ENCODE results near the gene ING4. TPM values are rescaled to one million over a fixed set of nuclear protein-coding genes. Genes with fewer than 3 reads are reported as not detected.

The ING4 gene
- total RNA-seq, 6 donors from 2014 or later, result 24.3 to 79.6 (median 33.8) TPM

- H3K36me3 ChIP-seq, result no peaks in the 10 kb centered on the region
- TF ChIP-seq EP300 (IDR thresholded peaks at IDR 0.05) (no peak), POLR2A (IDR thresholded peaks at IDR 0.05) (no peak), POLR2AphosphoS5 (IDR thresholded peaks at IDR 0.05) (no peak), CTCF (IDR thresholded peaks at IDR 0.05) (no peak)
- H3K27ac ChIP-seq, result no peak overlapping the region
- DNase-seq, result no peak
- peaks cover 0 to 4% (median 0%) of the 10 kb centered on the region in 4 donors for H3K27me3 ChIP-seq
- H3K9me3 ChIP-seq, result no peaks in the 10 kb centered on the region
- 71 to 77% methylated on average over 4 of the region's 4 CpGs for WGBS, 2 donors
- no peak for ATAC-seq (ENCODE audit: low FRiP score in 2 of 2)
- H3K4me3 ChIP-seq, result no peak overlapping the region
- H3K4me1 ChIP-seq, result peaks cover 10 to 22% (median 14%) of the 10 kb centered on the region in 4 donors
Measured at GRCh38 chr12:6693832-6694355, 31.0 kb upstream of the ING4 start.

- Histone ChIP-seq H3K27me3 (no peaks in the 10 kb centered on the region), H3K4me1 (peaks cover 14 to 27% (median 21%) of the 10 kb centered on the region in 4 donors), H3K4me3 (no peak overlapping the region), H3K27ac (no peak overlapping the region), H3K9me3 (no peaks in the 10 kb centered on the region), H3K36me3 (no peaks in the 10 kb centered on the region)
- WGBS, 2 donors, result 67 to 72% methylated on average over 1 to 2 of the region's 2 CpGs
- ATAC-seq (ENCODE audit: low FRiP score in 2 of 2) (no peak), DNase-seq (no peak)
- TF ChIP-seq POLR2AphosphoS5 (IDR thresholded peaks at IDR 0.05) (no peak), CTCF (IDR thresholded peaks at IDR 0.05) (no peak), EP300 (IDR thresholded peaks at IDR 0.05) (no peak), POLR2A (IDR thresholded peaks at IDR 0.05) (no peak)
Measured at GRCh38 chr12:6692888-6693287, 30.0 kb upstream of the ING4 start.

- no peak for ATAC-seq (ENCODE audit: low FRiP score in 2 of 2)
- TF ChIP-seq EP300 (IDR thresholded peaks at IDR 0.05), result no peak
- no peak for TF ChIP-seq POLR2A (IDR thresholded peaks at IDR 0.05)
- TF ChIP-seq CTCF (IDR thresholded peaks at IDR 0.05), result no peak
- no peak for TF ChIP-seq POLR2AphosphoS5 (IDR thresholded peaks at IDR 0.05)
- H3K27me3 ChIP-seq, result no peaks in the 10 kb centered on the region
- 60 to 66% methylated on average over 4 of the region's 4 CpGs for WGBS, 2 donors
- H3K27ac ChIP-seq, result no peak overlapping the region
- DNase-seq, result peak in 1 of 2 donors; percentile 60
- H3K9me3 ChIP-seq, result no peaks in the 10 kb centered on the region
- H3K4me3 ChIP-seq, result no peak overlapping the region
- no peaks in the 10 kb centered on the region for H3K36me3 ChIP-seq
- H3K4me1 ChIP-seq, result peaks cover 28 to 39% (median 35%) of the 10 kb centered on the region in 4 donors
Measured at GRCh38 chr12:6691473-6691872, 28.6 kb upstream of the ING4 start.

- H3K4me3 ChIP-seq, result peak within 1 kb of the TSS; percentile 45 to 97 (median 70)
- H3K4me1 ChIP-seq, result peaks cover 36 to 51% (median 44%) of the 10 kb centered on the region in 4 donors
- peak within 1 kb of the TSS; percentile 94 to 97 (median 94) for H3K27ac ChIP-seq
- WGBS, 2 donors, result 1 to 2% methylated on average over 37 to 55 of the region's 72 CpGs
- H3K27me3 ChIP-seq, result no peaks in the 10 kb centered on the region
- peak; percentile 95 to 97 for DNase-seq
- peaks cover 0 to 4% (median 0%) of the 10 kb centered on the region in 4 donors for H3K36me3 ChIP-seq
- TF ChIP-seq CTCF (IDR thresholded peaks at IDR 0.05) (peak in 5 of 6 experiments; percentile 7 to 54 (median 49)), EP300 (IDR thresholded peaks at IDR 0.05) (peak in 1 of 4 donors; percentile 44), POLR2A (IDR thresholded peaks at IDR 0.05) (peak in 2 of 4 donors; percentile 49 to 60), POLR2AphosphoS5 (IDR thresholded peaks at IDR 0.05) (peak; percentile 82 to 83)
- ATAC-seq (ENCODE audit: low FRiP score in 2 of 2), result peak; percentile 94 to 96
- H3K9me3 ChIP-seq, result no peaks in the 10 kb centered on the region
Measured at GRCh38 chr12:6688999-6689882, 26.3 kb upstream of the ING4 start, which contains the start of gene ZNF384. Gene ZNF384, minus strand, starts transcription at chr12:6689375. Its CDS starts 9,855 bp downstream, at chr12:6679520.

Data from upper lobe of left lung (tissue), 6 donors.